B cell (primary cell): Measurements from ENCODE around the gene ZC3HAV1.

Experiments
- CTCF ChIP-seq: fragments of 200-600 bp; IDR thresholded peaks from one replicate; pipeline ENCODE4 v1.8.0; 2022; ENCODE audit warnings: antibody characterized with exemption, mild to moderate bottlenecking
- EZH2 ChIP-seq: IDR thresholded peaks from 2 replicates; pipeline ENCODE4 v1.6.1; 2012; ENCODE audit warnings: borderline replicate concordance, low read depth, mild to moderate bottlenecking, moderate library complexity, low read length; ENCODE audit not compliant: insufficient read depth, poor library complexity, severe bottlenecking

DNA sequence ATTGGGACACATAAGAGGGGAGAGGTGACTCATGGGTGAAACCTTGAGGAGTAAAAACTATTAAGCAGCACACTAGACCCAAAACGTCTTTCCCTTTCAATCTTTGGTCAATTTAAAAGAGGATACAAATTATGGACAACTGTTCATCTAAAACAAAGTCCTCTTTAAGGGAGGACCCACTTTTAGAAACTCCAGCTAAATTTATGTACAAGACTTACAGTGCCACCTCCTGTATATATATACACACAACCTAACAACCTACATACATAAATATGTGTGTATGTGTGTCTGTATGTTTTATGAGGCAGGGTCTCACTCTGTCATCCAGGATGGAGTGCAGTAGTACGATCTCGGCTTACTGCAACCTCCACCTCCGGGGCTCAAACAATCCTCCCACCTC, 18.1 kb upstream of the ZC3HAV1 start:
- TF ChIP-seq CTCF (peak; percentile 35), EZH2 (no peak)
